Left colon (tissue), 2 donors: ENCODE results near the gene IRF3. TPM values are rescaled to one million over a fixed set of nuclear protein-coding genes. Genes with fewer than 3 reads are reported as not detected.

Experiments used
- ATAC-seq: fragments of 200-7000 bp; cut with Tn5 transposase; one replicate; pipeline ENCODE4 v1.9.1; 2020; ENCODE audit warnings: mild to moderate bottlenecking, moderate library complexity
- DNase-seq, 2 donors: peaks; one replicate each; pipeline ENCODE4 v3.0.0-alpha.2; 2020
- intact Hi-C, 2 donors: fragments of 100-400 bp; cut with DNase I in 1 of 2; cut with micrococcal nuclease in 1 of 2; formaldehyde crosslinking; loops; one replicate each; pipeline versions ENCODE4 v1.11.2 to v1.14.0; 2022; cut with DNase I, micrococcal nuclease
- long read RNA-seq: library from polyadenylated mRNA; unstranded; transcript quantifications from one replicate; pipeline ENCODE4 v2.0.0, GENCODE V29; 2021
- total RNA-seq, 2 donors: library from RNA; stranded (reverse); fragmentation: NEBNext Ultra II Directional; extraction: Animal tissue kit (Norgen Biotek cat#: 25700); gene quantifications; one replicate each; pipeline ENCODE4 v1.2.1, GENCODE V29; 2021
- donor health status: DM: no; HTN: no; CAD: no.
- donor health status: DM: yes; HTN: yes; CAD: no.

IRF3 gene, protein sequence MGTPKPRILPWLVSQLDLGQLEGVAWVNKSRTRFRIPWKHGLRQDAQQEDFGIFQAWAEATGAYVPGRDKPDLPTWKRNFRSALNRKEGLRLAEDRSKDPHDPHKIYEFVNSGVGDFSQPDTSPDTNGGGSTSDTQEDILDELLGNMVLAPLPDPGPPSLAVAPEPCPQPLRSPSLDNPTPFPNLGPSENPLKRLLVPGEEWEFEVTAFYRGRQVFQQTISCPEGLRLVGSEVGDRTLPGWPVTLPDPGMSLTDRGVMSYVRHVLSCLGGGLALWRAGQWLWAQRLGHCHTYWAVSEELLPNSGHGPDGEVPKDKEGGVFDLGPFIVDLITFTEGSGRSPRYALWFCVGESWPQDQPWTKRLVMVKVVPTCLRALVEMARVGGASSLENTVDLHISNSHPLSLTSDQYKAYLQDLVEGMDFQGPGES
- total RNA-seq = 10 to 100 TPM; 69.0 to 83.1 TPM
- long read RNA-seq, transcript IRF3-221 (8 exons, 1,468 nt) = minor isoform, 6 of 63 reads
- long read RNA-seq, transcript IRF3-201 (7 exons, 1,691 nt) = minor isoform, 6 of 63 reads
- long read RNA-seq, transcript IRF3-203 (8 exons, 1,613 nt) = major isoform, 15 of 63 reads
- long read RNA-seq, partial matches to known transcripts = 2 of 63 reads
- long read RNA-seq, other reads (novel, unspliced or antisense) = 29 of 63 reads

DNA sequence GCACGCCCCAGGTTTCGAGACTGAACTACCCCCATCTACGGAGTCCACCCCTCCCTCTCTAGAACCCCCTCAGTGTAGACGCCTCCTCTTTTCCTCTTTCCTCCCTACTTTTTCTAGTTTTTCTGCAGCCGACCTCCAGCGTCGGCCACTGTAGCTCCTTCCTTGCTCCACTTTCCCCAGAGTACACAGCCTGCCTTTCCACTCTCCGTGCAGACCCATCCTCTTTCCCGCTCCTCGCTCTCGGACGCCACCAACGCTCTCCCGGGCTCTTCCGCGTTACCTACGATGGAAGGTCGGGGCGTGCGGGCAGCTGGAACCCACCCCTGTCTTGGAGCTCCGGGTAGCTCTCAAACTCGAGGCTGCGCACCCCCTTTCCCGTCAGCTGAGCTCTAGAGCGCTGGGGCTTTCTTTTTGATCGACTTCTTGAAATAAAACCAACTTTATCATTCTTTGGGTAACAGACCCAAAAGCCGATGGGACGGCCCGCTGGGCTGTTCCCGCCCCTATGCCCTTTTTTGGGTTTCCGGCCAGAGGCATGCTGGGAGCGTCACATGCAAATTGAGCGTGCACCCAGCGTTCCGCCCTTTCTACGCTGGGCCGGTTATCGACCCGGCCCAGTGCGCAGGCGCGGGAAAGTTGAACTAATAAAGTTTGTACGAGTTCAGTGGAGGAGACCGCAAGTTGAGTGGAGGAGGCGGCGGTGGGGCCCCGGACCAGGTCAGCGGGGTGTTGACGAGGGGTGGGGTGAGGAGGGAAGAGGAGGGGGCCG lies at the start of gene IRF3, which contains the start of gene BCL2L12:
Gene IRF3, minus strand, starts transcription at position 507 of the 769 bp plus-strand sequence. CDS start 1,019 bp downstream, outside the sequence.
Gene BCL2L12, plus strand, starts transcription at position 583 of the 769 bp plus-strand sequence. CDS start 760 bp downstream, outside the sequence.
- intact Hi-C loops = no loop called here
- peak; percentile 85 for ATAC-seq
- DNase-seq = peak; percentile 98 to 99

DNA sequence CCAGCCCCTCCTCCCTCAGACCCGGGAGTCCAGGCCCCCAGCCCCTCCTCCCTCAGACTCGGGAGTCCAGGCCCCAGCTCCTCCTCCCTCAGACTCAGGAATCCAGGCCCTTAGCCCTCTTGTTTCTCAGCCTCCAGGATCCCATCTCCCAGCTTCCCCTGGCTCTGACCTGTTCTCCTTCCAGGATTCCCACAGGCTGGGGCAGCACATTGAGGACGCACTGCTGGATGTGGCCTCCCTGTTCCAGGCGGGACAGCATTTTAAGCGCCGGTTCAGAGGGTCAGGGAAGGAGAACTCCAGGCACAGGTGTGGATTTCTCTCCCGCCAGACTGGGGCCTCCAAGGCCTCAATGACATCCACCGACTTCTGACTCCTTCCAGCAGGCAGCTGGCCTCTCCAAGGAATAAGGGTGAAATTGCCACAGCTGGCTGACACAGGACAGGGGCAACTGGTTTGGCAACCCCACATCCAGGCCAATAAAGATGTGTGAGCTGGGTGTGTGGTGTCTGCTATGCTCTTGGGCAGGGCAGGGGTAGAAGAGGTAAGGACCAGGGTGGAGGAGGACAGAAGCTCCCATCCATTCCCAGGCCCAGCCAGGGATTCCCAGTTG lies 47.7 kb upstream of the IRF3 start:
- ATAC-seq (peak; percentile 42), DNase-seq (no peak)
- intact Hi-C loops = no loop called here

DNA sequence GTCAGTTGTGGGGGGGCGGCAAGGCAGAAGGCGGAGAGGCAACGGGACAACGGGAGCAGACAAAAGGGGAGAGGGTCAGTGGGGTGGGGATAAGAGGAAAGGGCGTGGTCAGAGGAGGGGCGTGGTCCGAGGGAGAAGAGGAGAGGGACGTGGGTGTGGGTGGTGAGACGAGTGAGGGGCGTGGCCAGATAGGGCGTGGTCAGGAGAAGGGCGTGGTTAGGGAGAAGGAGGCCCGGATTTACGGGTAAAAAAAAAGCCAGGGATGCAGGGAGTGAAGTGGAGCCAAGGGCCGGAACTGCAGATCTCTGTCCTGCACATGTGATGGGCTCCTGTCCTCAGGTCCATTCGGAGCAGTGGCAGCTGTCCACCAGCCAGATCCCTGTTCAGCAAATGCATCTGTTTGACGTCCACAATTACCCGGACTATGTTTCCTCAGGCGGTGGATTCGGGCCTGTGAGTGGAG lies 46.8 kb upstream of the IRF3 start:
- intact Hi-C loops = no loop called here
- peak; percentile 29 to 50 for DNase-seq
- peak; percentile 55 for ATAC-seq

DNA sequence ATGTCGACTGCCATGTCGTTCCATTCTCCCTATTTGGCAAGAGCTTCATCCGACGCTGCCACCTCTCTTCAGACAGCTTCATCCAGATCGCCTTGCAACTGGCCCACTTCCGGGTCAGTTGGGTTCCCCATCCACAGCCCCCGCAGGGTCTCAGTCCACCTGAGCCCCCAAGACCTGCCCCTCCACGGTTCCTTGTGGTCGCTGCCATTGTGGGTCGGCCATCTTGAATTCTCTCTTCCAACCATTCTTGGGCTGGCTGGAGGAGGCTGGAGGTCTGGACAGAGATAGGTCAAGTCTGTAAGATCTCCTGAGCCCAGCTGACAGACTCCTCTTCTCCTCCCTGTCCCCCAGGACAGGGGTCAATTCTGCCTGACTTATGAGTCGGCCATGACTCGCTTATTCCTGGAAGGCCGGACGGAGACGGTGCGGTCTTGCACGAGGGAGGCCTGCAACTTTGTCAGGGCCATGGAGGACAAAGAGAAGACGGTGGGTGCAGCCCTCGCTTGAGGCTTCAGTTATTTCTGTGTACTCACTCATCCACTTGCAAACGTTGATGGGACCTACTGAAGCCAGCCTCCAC lies 44.8 kb upstream of the IRF3 start:
- no peak for DNase-seq
- no peak for ATAC-seq

DNA sequence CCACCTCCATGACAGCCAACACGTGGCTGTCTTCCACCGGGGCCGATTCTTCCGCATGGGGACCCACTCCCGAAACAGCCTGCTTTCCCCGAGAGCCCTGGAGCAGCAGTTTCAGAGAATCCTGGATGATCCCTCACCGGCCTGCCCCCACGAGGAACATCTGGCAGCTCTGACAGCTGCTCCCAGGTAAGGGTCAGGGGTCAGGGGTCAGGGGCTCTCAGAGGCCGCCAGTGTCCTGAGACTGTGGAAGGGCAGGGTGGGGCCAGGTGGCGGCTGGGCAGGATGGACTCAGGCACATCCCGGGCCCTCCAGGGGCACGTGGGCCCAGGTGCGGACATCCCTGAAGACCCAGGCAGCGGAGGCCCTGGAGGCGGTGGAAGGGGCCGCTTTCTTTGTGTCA lies 40.3 kb upstream of the IRF3 start:
- DNase-seq = no peak
- intact Hi-C loops = no loop called here
- ATAC-seq = no peak

More for the DNA sequence above, 44.8 kb upstream of the IRF3 start:
- intact Hi-C loops = no loop called here

DNA sequence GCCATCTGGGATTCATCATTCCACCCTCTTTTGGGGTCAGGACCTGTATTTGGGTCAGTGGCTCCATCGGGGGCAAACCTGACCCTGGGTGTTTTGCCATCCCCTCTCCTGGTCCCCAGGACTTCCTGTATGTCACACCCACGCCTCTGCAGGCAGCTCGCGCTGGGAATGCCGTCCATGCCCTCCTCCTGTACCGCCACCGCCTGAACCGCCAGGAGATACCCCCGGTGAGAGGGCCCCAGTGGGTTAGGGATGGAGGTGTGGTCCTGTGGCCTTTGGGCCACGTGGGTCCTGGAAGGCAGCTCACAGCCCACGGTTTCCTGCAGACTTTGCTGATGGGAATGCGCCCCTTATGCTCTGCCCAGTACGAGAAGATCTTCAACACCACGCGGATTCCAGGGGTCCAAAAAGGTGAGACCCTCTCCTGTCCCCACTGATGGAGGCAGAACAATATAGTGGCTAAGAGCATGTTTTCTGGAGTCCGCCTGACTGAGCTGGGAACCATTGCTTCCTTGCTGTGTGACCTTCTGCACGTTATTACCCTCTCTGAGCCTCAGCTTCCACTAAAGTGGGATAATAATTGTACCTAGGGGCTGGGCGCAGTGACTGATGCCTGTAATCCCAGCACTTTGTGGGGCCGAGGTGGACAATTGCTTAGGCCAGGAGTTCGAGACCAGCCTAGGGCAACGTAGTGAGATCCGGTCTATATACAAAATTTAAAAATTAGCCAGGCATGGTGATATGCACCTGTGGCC lies 39.4 kb upstream of the IRF3 start:
- ATAC-seq (no peak), DNase-seq (no peak)
- intact Hi-C loops = no loop called here

DNA sequence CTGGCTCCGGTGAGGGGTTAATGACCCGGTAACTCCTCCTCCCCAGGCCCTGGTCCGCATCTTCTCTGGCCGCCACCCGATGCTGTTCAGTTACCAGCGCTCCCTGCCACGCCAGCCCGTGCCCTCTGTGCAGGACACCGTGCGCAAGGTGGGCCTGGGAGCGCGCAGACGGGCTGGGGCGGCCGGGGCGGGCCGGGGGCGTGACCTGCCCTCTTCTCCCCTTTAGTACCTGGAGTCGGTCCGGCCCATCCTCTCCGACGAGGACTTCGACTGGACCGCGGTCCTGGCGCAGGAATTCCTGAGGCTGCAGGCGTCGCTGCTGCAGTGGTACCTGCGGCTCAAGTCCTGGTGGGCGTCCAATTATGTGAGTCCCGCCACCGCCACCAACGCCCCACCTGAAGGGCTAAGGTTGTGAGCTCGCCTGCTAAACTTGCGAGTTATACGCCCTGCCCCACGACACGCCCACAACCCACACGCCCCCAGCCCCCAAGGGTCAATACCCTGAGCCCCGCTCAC lies 35.7 kb upstream of the IRF3 start:
- intact Hi-C loops = no loop called here
- peak; percentile 14 for ATAC-seq
- DNase-seq = no peak

DNA sequence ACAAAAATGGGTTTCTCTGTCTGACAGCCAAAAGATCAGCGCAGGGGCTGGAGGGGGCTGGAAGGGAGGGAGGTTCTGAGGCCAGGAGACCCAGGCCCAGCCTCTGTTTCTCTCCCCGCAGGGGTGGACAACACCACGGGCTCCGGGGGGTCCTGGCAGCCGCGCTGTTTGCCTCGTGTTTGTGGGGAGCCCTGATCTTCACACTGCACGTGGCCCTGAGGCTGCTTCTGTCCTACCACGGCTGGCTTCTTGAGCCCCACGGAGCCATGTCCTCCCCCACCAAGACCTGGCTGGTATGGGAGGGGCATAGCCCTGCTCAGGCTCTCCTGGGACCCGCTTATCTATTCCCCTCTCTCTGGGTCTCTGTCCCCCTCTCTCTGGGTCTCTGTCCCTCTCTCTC lies 34.9 kb upstream of the IRF3 start:
- DNase-seq (no peak), ATAC-seq (no peak)
- intact Hi-C loops = no loop called here

DNA sequence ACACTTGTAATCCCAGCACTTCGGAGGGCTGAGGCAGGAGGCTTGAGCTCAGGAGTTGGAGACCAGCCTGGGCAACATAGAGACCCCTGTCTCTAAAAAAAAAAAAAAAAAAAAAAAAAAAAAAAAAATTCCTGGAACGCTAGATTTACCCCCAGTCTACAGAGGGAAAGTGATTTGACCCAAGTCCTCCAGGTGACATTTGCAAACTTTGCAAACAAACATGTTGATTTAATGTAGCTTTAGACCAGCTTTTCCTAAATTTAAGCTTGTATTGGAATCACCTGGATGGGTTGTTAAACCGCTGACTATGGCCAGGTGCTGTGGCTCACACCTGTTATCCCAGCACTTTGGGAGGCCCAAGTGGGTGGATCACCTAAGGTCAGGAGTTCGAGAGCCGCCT lies 33.7 kb upstream of the IRF3 start:
- intact Hi-C loops = no loop called here
- DNase-seq (no peak), ATAC-seq (no peak)

DNA sequence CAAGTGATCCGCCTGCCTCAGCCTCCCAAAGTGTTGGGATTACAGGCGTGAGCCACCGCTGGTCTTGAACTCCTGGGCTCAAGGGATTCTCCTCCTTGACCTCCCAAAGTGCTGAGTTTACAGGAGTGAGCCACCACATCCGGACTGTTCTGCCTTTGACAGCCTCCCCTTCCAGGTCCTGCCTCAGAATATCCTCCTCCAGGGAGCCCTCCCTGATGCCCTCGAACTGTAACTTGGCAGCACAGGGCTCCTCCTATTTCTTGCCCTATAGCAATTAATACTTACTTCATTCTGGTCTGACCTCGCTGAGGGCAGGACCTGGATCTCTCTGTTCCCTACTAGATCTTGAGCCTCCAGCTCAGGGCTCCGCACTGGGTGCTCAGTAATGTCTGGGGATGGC lies 31.2 kb upstream of the IRF3 start:
- intact Hi-C loops = no loop called here
- DNase-seq (no peak), ATAC-seq (no peak)

DNA sequence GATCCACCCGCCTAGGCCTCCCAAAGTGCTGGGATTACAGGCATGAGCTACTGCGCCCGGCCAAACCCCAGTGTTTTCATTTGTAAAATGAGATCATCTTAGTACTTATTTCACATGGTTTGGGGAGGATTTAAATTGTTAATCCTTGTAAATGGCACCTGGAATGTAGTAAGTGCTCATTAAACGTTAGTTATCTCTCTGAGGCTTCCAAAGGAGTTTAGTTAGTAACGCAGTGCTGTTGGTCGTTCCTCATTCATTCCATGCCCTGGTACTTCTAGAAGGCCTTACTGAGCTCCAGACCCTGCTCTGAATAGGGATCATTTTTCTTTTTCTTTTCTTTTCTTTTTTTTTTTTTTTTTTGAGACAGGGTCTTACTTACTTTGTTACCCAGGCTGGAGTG lies 30.5 kb upstream of the IRF3 start:
- DNase-seq (no peak), ATAC-seq (no peak)
- intact Hi-C loops = no loop called here

DNA sequence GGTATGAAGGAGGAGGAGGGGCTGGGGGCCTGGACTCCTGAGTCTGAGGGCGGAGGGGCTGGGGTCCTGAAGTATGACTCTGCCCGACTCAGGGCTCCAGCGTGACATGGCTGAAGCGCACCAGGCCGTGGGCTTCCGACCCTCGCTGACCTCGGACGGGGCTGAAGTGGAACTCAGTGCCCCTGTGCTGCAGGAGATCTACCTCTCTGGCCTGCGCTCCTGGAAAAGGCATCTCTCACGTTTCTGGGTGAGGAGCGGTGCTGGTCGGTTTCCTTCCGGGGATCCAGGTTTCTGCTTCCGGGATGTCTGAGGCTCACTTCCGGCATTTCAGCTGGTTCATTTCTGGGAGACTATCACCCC lies 26.5 kb upstream of the IRF3 start:
- ATAC-seq (no peak), DNase-seq (no peak)
- intact Hi-C loops = no loop called here

DNA sequence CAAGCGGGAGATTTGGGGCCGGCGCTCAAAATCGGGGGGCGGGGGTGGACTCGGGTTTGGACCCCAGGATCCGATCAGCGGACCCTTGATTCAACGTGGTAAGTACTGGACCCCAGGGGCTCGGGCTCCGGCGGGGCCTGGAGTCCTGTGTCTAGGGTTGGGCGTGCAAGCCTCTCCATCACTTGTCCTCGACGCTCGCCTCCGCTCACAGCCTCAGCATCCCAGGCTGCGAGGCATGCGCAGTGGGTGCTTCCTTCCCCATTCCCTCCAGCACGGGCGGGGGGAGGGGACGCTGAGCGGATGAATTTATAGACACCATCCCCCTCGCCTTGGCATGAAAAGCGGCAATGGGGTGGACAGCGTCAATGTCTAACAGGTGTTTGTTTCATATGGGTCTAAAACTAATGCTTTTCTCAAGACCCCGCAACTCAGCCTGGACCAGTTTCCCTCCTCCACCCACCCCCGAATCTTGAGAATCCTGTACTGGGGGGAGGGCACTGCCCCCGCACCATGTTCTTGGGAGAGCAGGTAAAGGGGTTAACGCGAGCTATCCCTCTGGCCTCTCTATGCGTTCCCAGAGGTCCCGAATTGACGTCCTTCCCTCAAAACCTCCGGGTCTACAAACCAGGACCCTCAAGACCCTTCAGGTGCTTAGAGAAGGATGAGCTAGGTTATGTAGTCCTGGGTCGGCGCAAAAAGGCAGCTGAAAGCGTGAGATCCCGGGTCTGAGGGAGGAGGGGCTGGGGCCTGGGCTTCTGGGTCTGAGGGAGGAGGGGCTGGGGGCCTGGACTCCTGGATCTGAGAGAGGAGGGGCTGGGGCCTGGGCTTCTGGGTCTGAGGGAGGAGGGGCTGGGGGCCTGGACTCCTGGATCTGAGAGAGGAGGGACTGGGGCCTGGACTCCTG lies 25.8 kb upstream of the IRF3 start:
- intact Hi-C loops = no loop called here
- DNase-seq (peak in 1 of 2 donors; percentile 54), ATAC-seq (peak; percentile 18)

DNA sequence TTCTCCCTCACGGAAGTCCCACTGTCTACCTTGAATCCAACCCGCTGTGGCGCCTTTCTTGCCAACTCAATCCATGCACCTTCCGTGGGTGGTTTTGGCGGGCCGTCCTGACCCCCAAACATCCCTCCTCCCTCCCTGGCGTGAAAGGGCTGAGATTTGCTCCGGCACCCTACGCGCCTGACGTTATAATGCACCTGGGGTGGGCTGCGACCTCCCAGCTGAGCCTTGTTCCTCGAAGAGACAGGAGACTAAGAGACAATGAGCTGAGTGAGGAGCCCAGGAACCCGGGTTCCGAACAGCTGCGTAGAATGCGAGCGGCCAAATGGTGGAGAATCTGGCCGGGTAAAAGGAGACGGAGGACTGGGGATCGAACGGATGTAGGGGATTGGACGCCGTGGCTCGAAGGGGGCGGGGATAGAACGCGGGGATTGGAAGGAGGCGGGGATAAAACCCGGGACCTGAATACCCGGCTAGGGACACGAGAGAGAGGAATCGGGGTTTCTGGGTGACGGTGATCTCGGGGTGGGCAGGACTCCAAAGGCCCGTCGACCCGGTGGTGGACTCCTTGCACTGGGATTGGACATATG lies 25.1 kb upstream of the IRF3 start, which contains the start of gene CPT1C:
Gene CPT1C, plus strand, starts transcription at position 461 of the 587 bp plus-strand sequence. CDS start 1,137 bp downstream, outside the sequence.
- ATAC-seq (peak; percentile 75), DNase-seq (peak; percentile 76 to 77)
- intact Hi-C loops = no loop called here

DNA sequence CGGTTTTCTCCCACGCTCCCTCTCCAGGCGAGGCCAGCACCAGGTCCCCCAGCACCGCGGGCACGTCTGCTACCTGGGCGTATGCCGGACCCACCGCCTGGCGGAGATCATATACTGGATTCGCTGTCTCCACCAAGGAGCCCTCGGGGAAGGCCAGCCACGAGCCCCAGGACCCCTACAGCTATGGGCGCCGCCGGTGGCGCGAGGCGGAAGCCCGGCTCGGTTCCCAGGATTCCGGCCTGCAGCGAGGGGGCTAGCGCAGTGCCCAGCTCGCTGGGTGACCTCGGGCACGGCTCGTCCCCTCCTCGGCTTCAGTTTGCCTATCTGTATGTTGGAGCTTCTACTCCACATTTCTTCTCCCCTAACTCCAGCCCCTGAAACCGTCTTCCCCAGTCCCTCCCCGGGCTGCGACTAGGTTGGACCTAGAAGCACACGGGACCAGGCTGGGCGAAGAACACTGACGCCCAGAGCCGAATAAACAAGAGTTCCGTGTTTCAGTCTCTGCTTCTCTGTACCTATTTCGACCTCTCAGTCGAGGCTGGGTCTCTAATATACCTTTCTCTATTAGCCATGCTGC lies 24.5 kb upstream of the IRF3 start:
- intact Hi-C loops = no loop called here
- ATAC-seq = peak; percentile 39
- DNase-seq = no peak
